Skin epidermis (tissue), 12 donors: ENCODE measurements around the gene AP4B1.
"Not testable (repeated sequence)": the region's sequence is repeated elsewhere in the genome, so short reads cannot be mapped to it uniquely, and the experiment has no call there.

Source experiments
- H3K27ac ChIP-seq, 21 experiments: fragments of 200-600 bp; sonication (generic) in 11 of 21; one replicate each; pipeline ENCODE4 v1.5.0; 2020; ENCODE audit warnings: mild to moderate bottlenecking in 3 of 21, inconsistent platforms in 2 of 21, moderate library complexity in 2 of 21
- H3K4me3 ChIP-seq, 7 experiments: fragments of 200-600 bp; sonication (generic) in 2 of 7; one replicate each; pipeline ENCODE4 v1.5.0; 2020; ENCODE audit warnings: inconsistent platforms in 2 of 7, mild to moderate bottlenecking in 2 of 7, moderate library complexity in 1 of 7

Gene AP4B1

GRCh38 chr1:113904674-113905434, at the start of gene AP4B1, which contains the start of gene DCLRE1B:
TSS of gene AP4B1 (minus strand) at chr1:113904799. CDS start at chr1:113904717, 82 bp downstream.
TSS of gene DCLRE1B (plus strand) at chr1:113905326. CDS start at chr1:113905587, 261 bp downstream.
- H3K4me3 ChIP-seq, result peak within 1 kb of the TSS; percentile 45 to 93 (median 70)
- H3K27ac ChIP-seq, result peak within 1 kb of the TSS; percentile 54 to 94 (median 88)

GRCh38 chr1:113951719-113952118, 47.1 kb upstream of the AP4B1 start:
- no peak overlapping the region for H3K4me3 ChIP-seq
- H3K27ac ChIP-seq, result no peak overlapping the region

- Histone ChIP-seq H3K4me3 (no peak overlapping the region), H3K27ac (no peak overlapping the region)
Observed at GRCh38 chr1:113950908-113951307, 46.3 kb upstream of the AP4B1 start.

GRCh38 chr1:113949007-113949406, 44.4 kb upstream of the AP4B1 start:
- H3K4me3 ChIP-seq, result no peak overlapping the region
- no peak overlapping the region for H3K27ac ChIP-seq

GRCh38 chr1:113948151-113948550, 43.6 kb upstream of the AP4B1 start:
- H3K4me3 ChIP-seq, result not testable (repeated sequence)
- H3K27ac ChIP-seq, result peak overlapping the region in 12 of 21 experiments; percentile 5 to 80 (median 48)

- H3K27ac ChIP-seq, result peak overlapping the region in 16 of 21 experiments; percentile 5 to 80 (median 40)
- H3K4me3 ChIP-seq, result no peak overlapping the region
Observed at GRCh38 chr1:113947388-113948107, 42.9 kb upstream of the AP4B1 start.

- Histone ChIP-seq H3K4me3 (no peak overlapping the region), H3K27ac (peak overlapping the region in 15 of 21 experiments; percentile 5 to 80 (median 52))
Observed at GRCh38 chr1:113946678-113947387, 42.2 kb upstream of the AP4B1 start.

- H3K4me3 ChIP-seq, result no peak overlapping the region
- H3K27ac ChIP-seq, result peak overlapping the region in 1 of 21 experiments; percentile 54
Observed at GRCh38 chr1:113946112-113946511, 41.5 kb upstream of the AP4B1 start.

GRCh38 chr1:113945329-113945728, 40.7 kb upstream of the AP4B1 start:
- H3K4me3 ChIP-seq, result no peak overlapping the region
- no peak overlapping the region for H3K27ac ChIP-seq

GRCh38 chr1:113943028-113943811, 38.6 kb upstream of the AP4B1 start:
- H3K27ac ChIP-seq, result no peak overlapping the region
- no peak overlapping the region for H3K4me3 ChIP-seq

GRCh38 chr1:113942527-113942926, 37.9 kb upstream of the AP4B1 start:
- Histone ChIP-seq H3K27ac (no peak overlapping the region), H3K4me3 (no peak overlapping the region)

- Histone ChIP-seq H3K27ac (peak overlapping the region in 2 of 21 experiments; percentile 26 to 68), H3K4me3 (no peak overlapping the region)
Observed at GRCh38 chr1:113941245-113941559, 36.6 kb upstream of the AP4B1 start.

- peak overlapping the region in 4 of 21 experiments; percentile 26 to 68 (median 36) for H3K27ac ChIP-seq
- H3K4me3 ChIP-seq, result no peak overlapping the region
Observed at GRCh38 chr1:113940365-113941244, 36.0 kb upstream of the AP4B1 start.

- no peak overlapping the region for H3K27ac ChIP-seq
- no peak overlapping the region for H3K4me3 ChIP-seq
Observed at GRCh38 chr1:113938192-113938591, 33.6 kb upstream of the AP4B1 start.

GRCh38 chr1:113937146-113937545, 32.5 kb upstream of the AP4B1 start:
- no peak overlapping the region for H3K4me3 ChIP-seq

GRCh38 chr1:113935970-113936369, 31.4 kb upstream of the AP4B1 start:
- H3K27ac ChIP-seq, result no peak overlapping the region
- no peak overlapping the region for H3K4me3 ChIP-seq

More at GRCh38 chr1:113937146-113937545, 32.5 kb upstream of the AP4B1 start:
- H3K27ac ChIP-seq, result no peak overlapping the region

- no peak overlapping the region for H3K27ac ChIP-seq
- no peak overlapping the region for H3K4me3 ChIP-seq
Observed at GRCh38 chr1:113935176-113935575, 30.6 kb upstream of the AP4B1 start.

GRCh38 chr1:113934511-113935055, 30.0 kb upstream of the AP4B1 start:
- Histone ChIP-seq H3K27ac (no peak overlapping the region), H3K4me3 (no peak overlapping the region)
